ENCODE results near the gene FOXP2.

DNA sequence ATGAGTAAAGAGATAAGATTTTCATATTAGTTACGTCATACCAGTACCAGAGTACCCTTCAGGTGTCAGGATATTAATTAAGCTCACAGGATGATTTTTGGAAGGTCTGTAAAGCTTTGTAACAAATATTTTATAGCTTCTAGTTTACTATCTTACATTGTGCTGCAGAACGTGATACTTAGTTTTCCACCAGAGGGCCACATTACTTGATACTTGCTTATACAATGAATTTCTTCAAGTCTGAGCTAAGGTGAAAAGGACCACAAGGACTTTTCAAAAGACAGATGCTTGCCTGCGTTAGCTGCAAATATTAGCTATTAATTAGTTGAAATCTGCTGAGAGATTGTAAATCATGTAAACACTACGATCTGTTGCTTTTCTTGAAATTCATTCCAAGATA, 12.2 kb downstream of the FOXP2 start:
- no peak for TF ChIP-seq SIN3A (IDR thresholded peaks at IDR 0.05; ENCODE audit: low read depth, low read length)
- no peak for TF ChIP-seq POLR2AphosphoS5 (IDR thresholded peaks at IDR 0.05; ENCODE audit: low read length)

All from GM12878 (cell line).